DMS153 (cell line): ENCODE data around the gene FGG.

Source experiments
- DNase-seq: peaks from one replicate; lab custom pipeline; 2025; lab: John Stamatoyannopoulos, UW

Gene FGG

GRCh38 chr4:154585369-154586018 is 27.0 kb downstream of the FGG start:
- DNase-seq = no peak

- no peak for DNase-seq
These were observed 28.2 kb downstream of the FGG start for GRCh38 chr4:154584259-154584658.

GRCh38 chr4:154583677-154584076 is 28.8 kb downstream of the FGG start:
- DNase-seq = no peak

- no peak for DNase-seq
These were observed 29.2 kb downstream of the FGG start for GRCh38 chr4:154583230-154583629.

GRCh38 chr4:154582723-154583122 is 29.7 kb downstream of the FGG start:
- DNase-seq = no peak

GRCh38 chr4:154579927-154580326 is 32.5 kb downstream of the FGG start:
- DNase-seq = no peak

GRCh38 chr4:154578919-154579318 is 33.5 kb downstream of the FGG start:
- DNase-seq = no peak

- no peak for DNase-seq
These were observed 35.1 kb downstream of the FGG start for GRCh38 chr4:154577324-154577723.

GRCh38 chr4:154574311-154574710 is 38.1 kb downstream of the FGG start:
- no peak for DNase-seq

- no peak for DNase-seq
These were observed 39.1 kb downstream of the FGG start for GRCh38 chr4:154573190-154573870.

GRCh38 chr4:154569584-154569983 is 42.9 kb downstream of the FGG start:
- no peak for DNase-seq

- no peak for DNase-seq
These were observed 43.4 kb downstream of the FGG start for GRCh38 chr4:154569028-154569427.

- DNase-seq = no peak
These were observed 45.7 kb downstream of the FGG start for GRCh38 chr4:154566639-154567204.

GRCh38 chr4:154565704-154566103 is 46.8 kb downstream of the FGG start:
- DNase-seq = no peak

GRCh38 chr4:154564311-154564710 is 48.1 kb downstream of the FGG start:
- DNase-seq = no peak

GRCh38 chr4:154562697-154563254 is 49.7 kb downstream of the FGG start, which contains the start of gene FGB:
FGB (plus strand) TSS chr4:154563011; CDS start chr4:154563019, 8 bp downstream.
- no peak for DNase-seq

GRCh38 chr4:154560824-154561231 is 51.6 kb downstream of the FGG start:
- no peak for DNase-seq

GRCh38 chr4:154560419-154560801 is 52.0 kb downstream of the FGG start:
- no peak for DNase-seq

- DNase-seq = no peak
These were observed 52.7 kb downstream of the FGG start for GRCh38 chr4:154559494-154560418.

GRCh38 chr4:154559141-154559493 is 53.3 kb downstream of the FGG start:
- DNase-seq = no peak
